ENCODE measurements around the gene CYSTM1. TPM values are rescaled to one million over a fixed set of nuclear protein-coding genes. Genes with fewer than 3 reads are reported as not detected.

The CYSTM1 gene
- total and polyA plus RNA-seq, 7 donors = 23.8 to 597 (median 51.7) TPM

DNA sequence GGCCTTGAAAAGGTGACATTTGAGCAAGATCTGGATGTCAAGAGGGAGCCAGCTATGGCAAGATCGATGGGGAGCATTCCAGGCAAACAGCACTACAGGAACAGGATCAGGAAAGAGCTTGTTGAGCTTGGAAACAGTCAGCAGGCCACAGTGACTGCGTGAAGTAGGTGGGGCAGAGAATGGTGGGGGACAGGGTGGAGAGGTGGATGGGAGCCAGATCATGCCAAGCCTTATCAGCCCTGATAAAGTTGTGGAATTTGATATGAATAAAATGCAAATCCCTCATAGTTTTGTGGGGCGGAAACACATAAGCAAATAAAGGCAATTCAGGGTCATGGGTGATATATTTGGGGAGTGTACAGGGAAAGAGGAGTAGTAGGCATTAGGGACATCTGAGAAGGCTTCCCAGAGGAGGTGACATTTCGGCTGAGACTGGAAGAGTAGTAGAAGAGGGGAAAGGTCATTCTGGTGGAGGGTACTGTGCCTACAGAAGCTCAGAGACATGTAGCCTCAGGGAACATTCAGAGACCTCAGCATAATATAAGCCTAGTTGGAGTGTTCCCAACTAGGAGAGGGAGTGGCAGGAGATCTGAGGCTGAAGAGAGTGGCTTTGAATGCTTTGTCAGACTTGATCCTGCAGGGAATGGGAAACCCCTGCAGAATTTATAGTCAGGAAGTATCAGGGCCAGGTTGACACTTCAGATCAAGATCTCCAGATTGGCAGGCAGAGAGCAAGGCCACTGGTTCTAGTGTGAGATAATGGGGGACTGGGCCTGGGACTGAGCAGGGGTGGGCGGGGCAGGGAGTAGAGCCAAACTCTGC lies 9.7 kb upstream of the CYSTM1 start:
- H3K36me3 ChIP-seq = peaks cover 0 to 8% (median 0%) of the 10 kb centered on the region in 4 donors
- intact Hi-C loops (cut with DNase I) = no loop called here
- no peak for DNase-seq
- WGBS, 2 donors = 22 to 68% methylated on average over 5 of the region's 5 CpGs
- H3K27me3 ChIP-seq = no peaks in the 10 kb centered on the region
- no peaks in the 10 kb centered on the region for H3K4me1 ChIP-seq
- no peak overlapping the region for H3K4me3 ChIP-seq
- peak overlapping the region in 1 of 4 donors; percentile 17 for H3K27ac ChIP-seq
- no peaks in the 10 kb centered on the region for H3K9me3 ChIP-seq
- TF ChIP-seq POLR2AphosphoS5 (IDR thresholded peaks at IDR 0.05) (no peak), EP300 (IDR thresholded peaks at IDR 0.05) (no peak), POLR2A (IDR thresholded peaks at IDR 0.05) (no peak)
- TF ChIP-seq, protein P1, sequence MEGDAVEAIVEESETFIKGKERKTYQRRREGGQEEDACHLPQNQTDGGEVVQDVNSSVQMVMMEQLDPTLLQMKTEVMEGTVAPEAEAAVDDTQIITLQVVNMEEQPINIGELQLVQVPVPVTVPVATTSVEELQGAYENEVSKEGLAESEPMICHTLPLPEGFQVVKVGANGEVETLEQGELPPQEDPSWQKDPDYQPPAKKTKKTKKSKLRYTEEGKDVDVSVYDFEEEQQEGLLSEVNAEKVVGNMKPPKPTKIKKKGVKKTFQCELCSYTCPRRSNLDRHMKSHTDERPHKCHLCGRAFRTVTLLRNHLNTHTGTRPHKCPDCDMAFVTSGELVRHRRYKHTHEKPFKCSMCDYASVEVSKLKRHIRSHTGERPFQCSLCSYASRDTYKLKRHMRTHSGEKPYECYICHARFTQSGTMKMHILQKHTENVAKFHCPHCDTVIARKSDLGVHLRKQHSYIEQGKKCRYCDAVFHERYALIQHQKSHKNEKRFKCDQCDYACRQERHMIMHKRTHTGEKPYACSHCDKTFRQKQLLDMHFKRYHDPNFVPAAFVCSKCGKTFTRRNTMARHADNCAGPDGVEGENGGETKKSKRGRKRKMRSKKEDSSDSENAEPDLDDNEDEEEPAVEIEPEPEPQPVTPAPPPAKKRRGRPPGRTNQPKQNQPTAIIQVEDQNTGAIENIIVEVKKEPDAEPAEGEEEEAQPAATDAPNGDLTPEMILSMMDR (IDR thresholded peaks at IDR 0.05) = no peak

DNA sequence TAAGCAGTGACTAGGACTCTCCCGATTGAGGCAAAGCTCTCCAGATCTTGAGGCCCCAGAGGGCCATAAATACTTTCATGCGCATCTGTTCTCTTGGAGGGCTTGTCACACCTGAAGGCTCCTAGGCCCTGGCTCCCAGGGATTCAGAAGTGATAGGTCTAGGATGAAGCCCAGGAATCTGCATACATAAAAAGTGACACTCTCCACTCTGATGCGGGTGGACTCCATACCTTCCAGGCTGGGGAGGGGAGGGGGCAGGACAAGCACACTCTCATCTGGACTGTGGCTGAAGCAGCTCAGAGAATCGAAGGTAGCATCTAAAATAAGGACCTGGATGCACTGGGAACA lies 9.1 kb upstream of the CYSTM1 start:
- no peaks in the 10 kb centered on the region for H3K4me1 ChIP-seq
- peaks cover 0 to 8% (median 0%) of the 10 kb centered on the region in 4 donors for H3K36me3 ChIP-seq
- no peaks in the 10 kb centered on the region for H3K9me3 ChIP-seq
- intact Hi-C loops (cut with DNase I) = no loop called here
- H3K27me3 ChIP-seq = no peaks in the 10 kb centered on the region
- 24 to 60% methylated on average over 4 of the region's 4 CpGs for WGBS, 2 donors
- no peak overlapping the region for H3K27ac ChIP-seq
- H3K4me3 ChIP-seq = no peak overlapping the region
- no peak for TF ChIP-seq EP300 (IDR thresholded peaks at IDR 0.05)
- no peak for TF ChIP-seq POLR2A (IDR thresholded peaks at IDR 0.05)
- TF ChIP-seq POLR2AphosphoS5 (IDR thresholded peaks at IDR 0.05) = no peak
- TF ChIP-seq, protein P1 (IDR thresholded peaks at IDR 0.05) = no peak
- no peak for DNase-seq

GRCh38 chr5:140166911-140167310 lies 8.1 kb upstream of the CYSTM1 start:
- TF ChIP-seq EP300 (IDR thresholded peaks at IDR 0.05) (no peak), POLR2AphosphoS5 (IDR thresholded peaks at IDR 0.05) (no peak)
- Histone ChIP-seq H3K9me3 (no peaks in the 10 kb centered on the region), H3K27me3 (no peaks in the 10 kb centered on the region), H3K36me3 (peaks cover 0 to 8% (median 0%) of the 10 kb centered on the region in 4 donors), H3K4me1 (no peaks in the 10 kb centered on the region), H3K4me3 (no peak overlapping the region), H3K27ac (no peak overlapping the region)
- intact Hi-C loops (cut with DNase I) = no loop called here
- DNase-seq = no peak

GRCh38 chr5:140168371-140168770 lies 6.6 kb upstream of the CYSTM1 start:
- H3K27ac ChIP-seq = no peak overlapping the region
- no peaks in the 10 kb centered on the region for H3K27me3 ChIP-seq
- TF ChIP-seq POLR2A (IDR thresholded peaks at IDR 0.05) = no peak
- no peak for TF ChIP-seq POLR2AphosphoS5 (IDR thresholded peaks at IDR 0.05)
- no peak for TF ChIP-seq EP300 (IDR thresholded peaks at IDR 0.05)
- TF ChIP-seq, protein P1 (IDR thresholded peaks at IDR 0.05) = no peak
- no peaks in the 10 kb centered on the region for H3K4me1 ChIP-seq
- H3K36me3 ChIP-seq = peaks cover 0 to 8% (median 0%) of the 10 kb centered on the region in 4 donors
- DNase-seq = no peak
- intact Hi-C loops (cut with DNase I) = no loop called here
- no peak overlapping the region for H3K4me3 ChIP-seq
- WGBS, 2 donors = 86 to 93% methylated on average over 2 of the region's 2 CpGs
- no peaks in the 10 kb centered on the region for H3K9me3 ChIP-seq

- intact Hi-C loops (cut with DNase I) = no loop called here
- peaks cover 0 to 8% (median 0%) of the 10 kb centered on the region in 4 donors for H3K36me3 ChIP-seq
- H3K27ac ChIP-seq = no peak overlapping the region
- WGBS, 2 donors = 85 to 97% methylated on average over 1 of the region's 1 CpG
- peaks cover 0 to 3% (median under 1%) of the 10 kb centered on the region in 4 donors for H3K4me1 ChIP-seq
- no peaks in the 10 kb centered on the region for H3K9me3 ChIP-seq
- TF ChIP-seq EP300 (IDR thresholded peaks at IDR 0.05) = no peak
- TF ChIP-seq POLR2AphosphoS5 (IDR thresholded peaks at IDR 0.05) = no peak
- TF ChIP-seq POLR2A (IDR thresholded peaks at IDR 0.05) = no peak
- TF ChIP-seq, protein P1 (IDR thresholded peaks at IDR 0.05) = no peak
- H3K27me3 ChIP-seq = no peaks in the 10 kb centered on the region
- DNase-seq = no peak
- no peak overlapping the region for H3K4me3 ChIP-seq
Observed at GRCh38 chr5:140169410-140169809, 5.6 kb upstream of the CYSTM1 start.

Measured in sigmoid colon (tissue), 7 donors.